Adrenal gland (tissue), 5 donors: ENCODE results near the gene TWIST2.

ENCODE experiments used
- POLR2A ChIP-seq, 2 donors: fragments of 450-650 bp; IDR thresholded peaks; one replicate each; pipeline ENCODE4 v1.6.1; 2017; ENCODE audit warnings: antibody characterized with exemption in 2 of 2, mild to moderate bottlenecking in 2 of 2, moderate library complexity in 1 of 2
- TF ChIP-seq, protein P1 (sequence below), 6 experiments: fragments of 450-650 bp in 4 of 6; fragments of 200-600 bp in 2 of 6; sonication (generic) in 1 of 6; IDR thresholded peaks; 1 replicate in 5 of 6; 2 replicates in 1 of 6; pipeline versions ENCODE4 v1.5.1 to v1.8.0; 2016 to 2021; ENCODE audit warnings: antibody characterized with exemption in 6 of 6, mild to moderate bottlenecking in 2 of 6, moderate library complexity in 1 of 6
- donor health status: DM: no; HTN: no; CAD: no.

DNA sequence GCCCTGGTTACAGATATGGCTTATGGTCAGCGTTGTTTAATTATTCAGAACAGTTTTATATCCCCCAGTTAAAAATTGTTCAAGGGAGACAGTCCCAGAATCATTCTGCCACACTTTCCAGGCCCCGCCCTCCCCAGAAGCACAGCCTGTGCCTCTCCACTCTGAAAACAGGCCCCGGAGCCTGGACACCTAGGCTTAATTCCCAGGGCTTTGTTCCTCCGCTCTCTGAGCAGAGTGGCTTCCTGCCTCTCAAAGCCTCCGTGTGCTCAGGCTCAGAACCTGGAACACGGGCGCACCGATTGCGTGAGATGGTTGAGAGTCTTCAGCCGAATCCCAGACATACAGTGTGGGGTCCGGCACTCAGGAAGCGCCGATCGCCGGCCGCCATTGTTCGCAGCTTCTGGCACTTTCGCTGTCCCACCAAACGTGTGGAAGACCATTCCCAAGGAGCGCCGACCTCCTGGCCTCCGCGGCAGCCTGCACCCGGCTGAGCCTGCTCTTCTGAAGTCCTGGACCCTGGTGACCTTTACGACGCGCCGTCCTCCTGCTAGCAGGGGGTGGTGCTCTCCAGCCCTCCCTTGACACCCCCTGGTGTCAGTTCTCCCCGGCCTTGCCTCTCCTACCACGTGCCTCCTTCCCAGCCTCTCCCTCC, 45.6 kb downstream of the TWIST2 start:
- TF ChIP-seq, protein P1, sequence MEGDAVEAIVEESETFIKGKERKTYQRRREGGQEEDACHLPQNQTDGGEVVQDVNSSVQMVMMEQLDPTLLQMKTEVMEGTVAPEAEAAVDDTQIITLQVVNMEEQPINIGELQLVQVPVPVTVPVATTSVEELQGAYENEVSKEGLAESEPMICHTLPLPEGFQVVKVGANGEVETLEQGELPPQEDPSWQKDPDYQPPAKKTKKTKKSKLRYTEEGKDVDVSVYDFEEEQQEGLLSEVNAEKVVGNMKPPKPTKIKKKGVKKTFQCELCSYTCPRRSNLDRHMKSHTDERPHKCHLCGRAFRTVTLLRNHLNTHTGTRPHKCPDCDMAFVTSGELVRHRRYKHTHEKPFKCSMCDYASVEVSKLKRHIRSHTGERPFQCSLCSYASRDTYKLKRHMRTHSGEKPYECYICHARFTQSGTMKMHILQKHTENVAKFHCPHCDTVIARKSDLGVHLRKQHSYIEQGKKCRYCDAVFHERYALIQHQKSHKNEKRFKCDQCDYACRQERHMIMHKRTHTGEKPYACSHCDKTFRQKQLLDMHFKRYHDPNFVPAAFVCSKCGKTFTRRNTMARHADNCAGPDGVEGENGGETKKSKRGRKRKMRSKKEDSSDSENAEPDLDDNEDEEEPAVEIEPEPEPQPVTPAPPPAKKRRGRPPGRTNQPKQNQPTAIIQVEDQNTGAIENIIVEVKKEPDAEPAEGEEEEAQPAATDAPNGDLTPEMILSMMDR (IDR thresholded peaks at IDR 0.05) = no peak
- no peak for TF ChIP-seq POLR2A (IDR thresholded peaks at IDR 0.05)
